NCI-H2029 treated with DMSO at 0.1 percent for 48 hours (cell line): ENCODE measurements around the gene PGBD2.
"Not testable (repeated sequence)": the region's sequence is repeated elsewhere in the genome, so short reads cannot be mapped to it uniquely, and the experiment has no call there.

Experiments
- DNase-seq: peaks from one replicate; lab custom pipeline; 2025; lab: John Stamatoyannopoulos, UW

PGBD2 gene

GRCh38 chr1:248886237-248886895, 19.7 kb upstream of the PGBD2 start:
- DNase-seq = no peak

GRCh38 chr1:248889914-248890243, 16.2 kb upstream of the PGBD2 start:
- DNase-seq = not testable (repeated sequence)

- no peak for DNase-seq
Measured at GRCh38 chr1:248890549-248891498, 15.2 kb upstream of the PGBD2 start.

- no peak for DNase-seq
Measured at GRCh38 chr1:248891758-248892157, 14.3 kb upstream of the PGBD2 start.

GRCh38 chr1:248892590-248892989, 13.4 kb upstream of the PGBD2 start:
- no peak for DNase-seq

GRCh38 chr1:248894837-248895236, 11.2 kb upstream of the PGBD2 start:
- DNase-seq = no peak

GRCh38 chr1:248897412-248898337, 8.4 kb upstream of the PGBD2 start:
- no peak for DNase-seq

- DNase-seq = no peak
Measured at GRCh38 chr1:248900637-248901036, 5.4 kb upstream of the PGBD2 start.

GRCh38 chr1:248901578-248901977, 4.5 kb upstream of the PGBD2 start:
- no peak for DNase-seq

- no peak for DNase-seq
Measured at GRCh38 chr1:248904437-248905216, 1.4 kb upstream of the PGBD2 start.

- no peak for DNase-seq
Measured at GRCh38 chr1:248905662-248906008, 400 bp upstream of the PGBD2 start.

GRCh38 chr1:248906753-248907661, 972 bp downstream of the PGBD2 start:
- DNase-seq = peak; percentile 70

GRCh38 chr1:248910761-248911160, 4.7 kb downstream of the PGBD2 start:
- DNase-seq = no peak

- no peak for DNase-seq
Measured at GRCh38 chr1:248913933-248914332, 7.9 kb downstream of the PGBD2 start.

- peak; percentile 75 for DNase-seq
Measured at GRCh38 chr1:248914796-248915381, 8.9 kb downstream of the PGBD2 start.

GRCh38 chr1:248918131-248918530, 12.1 kb downstream of the PGBD2 start:
- DNase-seq = peak; percentile 95

GRCh38 chr1:248923352-248924338, 17.6 kb downstream of the PGBD2 start:
- DNase-seq = peak; percentile 34

- no peak for DNase-seq
Measured at GRCh38 chr1:248924696-248925532, 18.9 kb downstream of the PGBD2 start.
